Mucosa of descending colon (tissue), 3 donors: ENCODE data around the gene ZSCAN5A. TPM values are rescaled to one million over a fixed set of nuclear protein-coding genes. Genes with fewer than 3 reads are reported as not detected.
"Not testable (repeated sequence)": the region's sequence is repeated elsewhere in the genome, so short reads cannot be mapped to it uniquely, and the experiment has no call there.

Source experiments
- ATAC-seq: fragments of 200-7000 bp; cut with Tn5 transposase; one replicate; pipeline ENCODE4 v1.9.1; 2020; ENCODE audit warnings: mild to moderate bottlenecking, moderate library complexity
- DNase-seq, 3 donors: peaks; one replicate each; pipeline ENCODE4 v3.0.0-alpha.2; 2020
- H3K36me3 ChIP-seq: fragments of 200-600 bp; one replicate; pipeline ENCODE4 v1.8.0; 2021; ENCODE audit warnings: low read depth, mild to moderate bottlenecking
- H3K4me1 ChIP-seq: fragments of 200-600 bp; one replicate; pipeline ENCODE4 v1.8.0; 2021; ENCODE audit warnings: low read depth, mild to moderate bottlenecking
- H3K4me3 ChIP-seq: fragments of 200-600 bp; one replicate; pipeline ENCODE4 v1.8.0; 2021; ENCODE audit warnings: mild to moderate bottlenecking
- H3K9me3 ChIP-seq: fragments of 200-600 bp; one replicate; pipeline ENCODE4 v1.8.0; 2021; ENCODE audit warnings: mild to moderate bottlenecking
- intact Hi-C, 2 donors: fragments of 100-400 bp; cut with DNase I in 1 of 2; cut with micrococcal nuclease in 1 of 2; formaldehyde crosslinking; loops; one replicate each; pipeline versions ENCODE4 v1.11.0 to v1.11.1; 2022; cut with DNase I, micrococcal nuclease
- total RNA-seq, 3 donors: library from RNA; stranded (reverse); fragmentation: NEBNext Ultra II Directional in 2 of 3; extraction: Animal tissue kit (Norgen Biotek cat#: 25700) in 2 of 3; gene quantifications; one replicate each; pipeline versions ENCODE4 v1.2.1 to v1.2.4, GENCODE V29; 2021 to 2023
- TF ChIP-seq, protein P1 (sequence below): fragments of 200-600 bp; IDR thresholded peaks from one replicate; pipeline ENCODE4 v1.8.0; 2022; ENCODE audit warnings: antibody characterized with exemption, mild to moderate bottlenecking
- donor health status: DM: no; HTN: no; CAD: no; lungs with moderate emphysema.
- donor health status: DM: no; HTN: no; CAD: no.
- donor health status: DM: no; HTN: yes; CAD: no.

ZSCAN5A gene
- total RNA-seq, 3 donors from 2014 or later = 10.5 to 24.0 (median 14.3) TPM

DNA sequence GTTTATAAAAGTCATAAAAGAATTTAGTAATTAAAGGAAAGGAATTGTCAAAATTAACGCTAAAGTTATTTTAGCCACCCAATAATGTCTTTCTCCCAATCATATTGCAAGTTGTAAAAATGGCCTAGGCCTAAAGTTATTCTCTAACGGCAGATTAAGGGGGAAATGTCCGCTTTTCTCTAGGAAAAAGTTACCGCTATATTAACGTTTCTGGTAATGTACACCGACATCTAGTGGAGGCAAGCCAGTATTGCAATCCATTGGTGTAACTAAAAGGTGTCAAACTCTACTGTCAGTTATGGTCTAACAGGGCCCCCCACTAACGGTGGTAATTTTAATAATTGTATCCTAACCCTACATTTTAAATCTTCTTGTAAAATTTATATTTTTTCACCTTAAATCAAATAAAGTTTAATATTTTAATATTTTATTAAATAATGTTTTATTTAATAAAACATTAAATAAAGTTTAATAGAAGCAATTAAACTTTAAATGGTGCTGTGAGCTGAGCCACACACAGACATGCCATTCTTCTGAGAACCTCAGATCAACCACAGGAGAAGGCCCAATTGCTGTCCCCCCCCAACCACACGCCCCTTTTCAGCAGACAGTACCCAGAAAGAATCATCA lies 35.9 kb upstream of the ZSCAN5A start:
- H3K4me1 ChIP-seq = no peaks in the 10 kb centered on the region
- intact Hi-C loops = loop anchor here (10.0 kb wide), 1 partner anchor 276 kb away; no protein-coding TSS in a partner anchor
- no peaks in the 10 kb centered on the region for H3K36me3 ChIP-seq
- peak in 1 of 3 donors; percentile 68 for DNase-seq
- peak; percentile 54 for ATAC-seq
- no peaks in the 10 kb centered on the region for H3K9me3 ChIP-seq
- H3K4me3 ChIP-seq = no peak overlapping the region
- TF ChIP-seq, protein P1, sequence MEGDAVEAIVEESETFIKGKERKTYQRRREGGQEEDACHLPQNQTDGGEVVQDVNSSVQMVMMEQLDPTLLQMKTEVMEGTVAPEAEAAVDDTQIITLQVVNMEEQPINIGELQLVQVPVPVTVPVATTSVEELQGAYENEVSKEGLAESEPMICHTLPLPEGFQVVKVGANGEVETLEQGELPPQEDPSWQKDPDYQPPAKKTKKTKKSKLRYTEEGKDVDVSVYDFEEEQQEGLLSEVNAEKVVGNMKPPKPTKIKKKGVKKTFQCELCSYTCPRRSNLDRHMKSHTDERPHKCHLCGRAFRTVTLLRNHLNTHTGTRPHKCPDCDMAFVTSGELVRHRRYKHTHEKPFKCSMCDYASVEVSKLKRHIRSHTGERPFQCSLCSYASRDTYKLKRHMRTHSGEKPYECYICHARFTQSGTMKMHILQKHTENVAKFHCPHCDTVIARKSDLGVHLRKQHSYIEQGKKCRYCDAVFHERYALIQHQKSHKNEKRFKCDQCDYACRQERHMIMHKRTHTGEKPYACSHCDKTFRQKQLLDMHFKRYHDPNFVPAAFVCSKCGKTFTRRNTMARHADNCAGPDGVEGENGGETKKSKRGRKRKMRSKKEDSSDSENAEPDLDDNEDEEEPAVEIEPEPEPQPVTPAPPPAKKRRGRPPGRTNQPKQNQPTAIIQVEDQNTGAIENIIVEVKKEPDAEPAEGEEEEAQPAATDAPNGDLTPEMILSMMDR = peak; percentile 75

- H3K36me3 ChIP-seq = no peaks in the 10 kb centered on the region
- peak in 1 of 3 donors; percentile 32 for DNase-seq
- intact Hi-C loops = no loop called here
- H3K4me1 ChIP-seq = no peaks in the 10 kb centered on the region
- no peak for ATAC-seq
- no peak overlapping the region for H3K4me3 ChIP-seq
- TF ChIP-seq, protein P1 = no peak
- no peaks in the 10 kb centered on the region for H3K9me3 ChIP-seq
These were observed 33.7 kb upstream of the ZSCAN5A start for GRCh38 chr19:56348289-56348877.

DNA sequence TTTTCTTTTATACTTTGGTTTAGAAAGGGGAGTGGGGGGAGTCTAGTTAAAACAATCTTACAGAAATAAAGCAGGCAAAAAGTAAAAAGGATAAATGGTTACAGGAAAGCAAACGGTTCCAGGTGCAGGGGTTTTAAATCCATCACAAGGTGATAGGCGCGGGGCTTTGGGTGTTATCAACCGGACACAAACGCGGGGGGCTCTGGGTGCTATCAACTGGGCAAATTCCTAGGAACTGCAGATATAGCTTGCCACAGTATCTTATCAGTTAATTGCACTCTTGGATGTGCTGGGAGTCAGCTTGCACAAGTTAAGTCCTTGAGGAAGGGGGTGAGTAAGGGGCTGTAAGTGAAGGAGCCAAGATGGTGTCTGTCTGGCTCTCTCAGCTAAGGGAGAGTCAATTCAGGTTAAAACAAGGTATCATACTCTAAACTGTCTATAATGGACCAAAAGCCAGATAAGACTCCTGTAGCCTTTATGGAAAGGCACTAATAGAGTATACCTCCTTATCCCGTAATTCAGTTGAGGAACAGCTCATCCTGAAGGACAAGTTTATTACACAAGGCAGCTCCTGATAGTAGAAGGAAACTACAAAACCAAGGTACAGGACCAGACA lies 32.6 kb upstream of the ZSCAN5A start:
- intact Hi-C loops = no loop called here
- no peaks in the 10 kb centered on the region for H3K9me3 ChIP-seq
- H3K36me3 ChIP-seq = no peaks in the 10 kb centered on the region
- H3K4me1 ChIP-seq = no peaks in the 10 kb centered on the region
- ATAC-seq (no peak), DNase-seq (no peak)
- no peak overlapping the region for H3K4me3 ChIP-seq
- TF ChIP-seq, protein P1 = no peak

GRCh38 chr19:56341948-56342347 lies 27.3 kb upstream of the ZSCAN5A start:
- H3K9me3 ChIP-seq = peaks cover 20% of the 10 kb centered on the region
- no peak for ATAC-seq
- DNase-seq = no peak
- TF ChIP-seq, protein P1 = no peak
- H3K4me3 ChIP-seq = no peak overlapping the region
- H3K4me1 ChIP-seq = no peaks in the 10 kb centered on the region
- intact Hi-C loops = no loop called here
- H3K36me3 ChIP-seq = no peaks in the 10 kb centered on the region

DNA sequence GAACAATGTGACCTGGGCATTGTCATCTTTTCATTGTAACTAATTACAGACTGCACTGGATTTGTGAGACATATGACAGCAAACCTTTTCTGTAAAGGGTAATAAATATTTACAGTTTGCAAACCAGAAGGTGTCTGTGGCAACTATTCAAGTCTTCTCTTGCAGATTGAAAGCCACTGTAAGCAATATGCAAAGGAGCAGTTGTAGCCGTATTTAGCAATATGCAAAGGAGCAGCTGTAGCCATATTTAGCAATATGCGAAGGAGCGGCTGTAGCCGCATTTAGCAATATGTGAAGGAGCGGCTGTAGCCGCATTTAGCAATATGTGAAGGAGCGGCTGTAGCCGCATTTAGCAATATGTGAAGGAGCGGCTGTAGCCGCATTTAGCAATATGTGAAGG lies 24.4 kb upstream of the ZSCAN5A start:
- DNase-seq, ATAC-seq, H3K36me3 ChIP-seq, H3K4me3 ChIP-seq, intact Hi-C loops, H3K4me1 ChIP-seq: not testable (repeated sequence)
- peaks cover 20% of the 10 kb centered on the region for H3K9me3 ChIP-seq

- H3K36me3 ChIP-seq, H3K4me3 ChIP-seq, ATAC-seq, intact Hi-C loops, H3K4me1 ChIP-seq, DNase-seq: not testable (repeated sequence)
- peaks cover 24% of the 10 kb centered on the region for H3K9me3 ChIP-seq
These were observed 22.4 kb upstream of the ZSCAN5A start for GRCh38 chr19:56337077-56337476.

DNA sequence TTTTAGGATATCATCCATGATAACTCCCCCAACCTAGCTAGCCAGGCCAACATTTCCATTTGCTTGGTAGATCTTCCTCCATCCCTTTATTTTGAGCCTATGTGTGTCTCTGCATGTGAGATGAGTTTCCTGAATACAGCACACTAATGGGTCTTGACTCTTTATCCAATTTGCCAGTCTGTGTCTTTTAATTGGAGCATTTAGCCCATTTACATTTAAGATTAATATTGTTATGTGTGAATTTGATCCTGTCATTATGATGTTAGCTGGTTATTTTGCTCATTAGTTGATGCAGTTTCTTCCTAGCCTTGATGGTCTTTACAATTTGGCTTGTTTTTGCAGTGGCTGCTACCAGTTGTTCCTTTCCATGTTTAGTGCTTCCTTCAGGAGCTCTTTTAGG lies 20.7 kb upstream of the ZSCAN5A start:
- ATAC-seq, H3K36me3 ChIP-seq, intact Hi-C loops, H3K4me1 ChIP-seq, DNase-seq, H3K4me3 ChIP-seq: not testable (repeated sequence)
- H3K9me3 ChIP-seq = peaks cover 11% of the 10 kb centered on the region
